ENCODE measurements around the gene IDE. TPM values are rescaled to one million over a fixed set of nuclear protein-coding genes. Genes with fewer than 3 reads are reported as not detected.
A peak's percentile ranks its signal among the peaks of the same experiment; 100 is the strongest.

Gene IDE
- total and polyA plus RNA-seq, 8 donors: 19.2 to 50.2 (median 23.1) TPM

DNA sequence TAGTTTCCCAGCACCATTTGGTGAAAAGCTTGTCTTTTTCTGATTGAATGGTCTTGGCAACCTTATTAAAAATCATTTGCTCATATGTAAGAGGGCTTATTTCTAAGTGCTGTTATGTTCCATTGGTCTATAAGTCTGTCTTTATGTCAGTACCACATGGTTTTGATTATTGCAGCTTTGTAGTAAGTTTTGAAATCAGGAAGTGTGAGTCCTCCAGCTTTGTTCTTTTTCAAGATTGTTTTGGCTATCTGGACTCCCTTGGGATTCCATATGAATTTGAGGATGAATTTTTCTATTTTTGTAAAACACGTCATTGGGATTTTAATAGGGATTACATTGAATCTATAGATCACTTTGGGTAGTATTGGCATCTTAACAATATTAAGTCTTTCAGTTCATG is 24.4 kb upstream of the IDE start:
- H3K4me3 ChIP-seq: no peak overlapping the region
- peaks cover 0 to 20% of the 10 kb centered on the region in 2 donors for H3K4me1 ChIP-seq
- ATAC-seq (no peak), DNase-seq (no peak)
- intact Hi-C loops (cut with DNase I): no loop called here
- H3K27ac ChIP-seq: no peak overlapping the region
- TF ChIP-seq, protein P1, sequence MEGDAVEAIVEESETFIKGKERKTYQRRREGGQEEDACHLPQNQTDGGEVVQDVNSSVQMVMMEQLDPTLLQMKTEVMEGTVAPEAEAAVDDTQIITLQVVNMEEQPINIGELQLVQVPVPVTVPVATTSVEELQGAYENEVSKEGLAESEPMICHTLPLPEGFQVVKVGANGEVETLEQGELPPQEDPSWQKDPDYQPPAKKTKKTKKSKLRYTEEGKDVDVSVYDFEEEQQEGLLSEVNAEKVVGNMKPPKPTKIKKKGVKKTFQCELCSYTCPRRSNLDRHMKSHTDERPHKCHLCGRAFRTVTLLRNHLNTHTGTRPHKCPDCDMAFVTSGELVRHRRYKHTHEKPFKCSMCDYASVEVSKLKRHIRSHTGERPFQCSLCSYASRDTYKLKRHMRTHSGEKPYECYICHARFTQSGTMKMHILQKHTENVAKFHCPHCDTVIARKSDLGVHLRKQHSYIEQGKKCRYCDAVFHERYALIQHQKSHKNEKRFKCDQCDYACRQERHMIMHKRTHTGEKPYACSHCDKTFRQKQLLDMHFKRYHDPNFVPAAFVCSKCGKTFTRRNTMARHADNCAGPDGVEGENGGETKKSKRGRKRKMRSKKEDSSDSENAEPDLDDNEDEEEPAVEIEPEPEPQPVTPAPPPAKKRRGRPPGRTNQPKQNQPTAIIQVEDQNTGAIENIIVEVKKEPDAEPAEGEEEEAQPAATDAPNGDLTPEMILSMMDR (IDR thresholded peaks at IDR 0.05): no peak
- H3K27me3 ChIP-seq: no peaks in the 10 kb centered on the region
- H3K9me3 ChIP-seq: no peaks in the 10 kb centered on the region
- no peaks in the 10 kb centered on the region for H3K36me3 ChIP-seq

DNA sequence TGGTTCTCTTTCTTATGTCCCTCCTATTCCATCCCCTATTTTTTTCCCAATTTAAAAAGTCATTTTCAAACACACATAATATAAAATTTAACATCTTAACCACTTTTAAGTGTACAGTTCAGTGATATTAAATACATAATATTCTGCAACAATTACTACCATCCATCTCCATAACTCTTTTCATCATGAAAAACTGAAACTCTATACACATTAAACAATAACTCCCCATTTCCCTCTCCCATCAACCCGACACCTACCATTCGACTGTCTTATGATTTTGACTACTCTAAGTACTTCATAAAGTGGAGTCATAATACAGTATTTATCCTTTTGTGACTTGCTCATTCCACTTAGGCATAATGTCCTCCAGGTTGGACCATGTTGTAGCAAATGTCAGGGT is 21.6 kb upstream of the IDE start:
- H3K9me3 ChIP-seq: no peaks in the 10 kb centered on the region
- intact Hi-C loops (cut with DNase I): no loop called here
- ATAC-seq (no peak), DNase-seq (no peak)
- H3K27me3 ChIP-seq: no peaks in the 10 kb centered on the region
- no peaks in the 10 kb centered on the region for H3K36me3 ChIP-seq
- H3K27ac ChIP-seq: no peak overlapping the region
- no peak overlapping the region for H3K4me3 ChIP-seq
- TF ChIP-seq, protein P1 (IDR thresholded peaks at IDR 0.05): no peak
- H3K4me1 ChIP-seq: peaks cover 0 to 37% of the 10 kb centered on the region in 2 donors

DNA sequence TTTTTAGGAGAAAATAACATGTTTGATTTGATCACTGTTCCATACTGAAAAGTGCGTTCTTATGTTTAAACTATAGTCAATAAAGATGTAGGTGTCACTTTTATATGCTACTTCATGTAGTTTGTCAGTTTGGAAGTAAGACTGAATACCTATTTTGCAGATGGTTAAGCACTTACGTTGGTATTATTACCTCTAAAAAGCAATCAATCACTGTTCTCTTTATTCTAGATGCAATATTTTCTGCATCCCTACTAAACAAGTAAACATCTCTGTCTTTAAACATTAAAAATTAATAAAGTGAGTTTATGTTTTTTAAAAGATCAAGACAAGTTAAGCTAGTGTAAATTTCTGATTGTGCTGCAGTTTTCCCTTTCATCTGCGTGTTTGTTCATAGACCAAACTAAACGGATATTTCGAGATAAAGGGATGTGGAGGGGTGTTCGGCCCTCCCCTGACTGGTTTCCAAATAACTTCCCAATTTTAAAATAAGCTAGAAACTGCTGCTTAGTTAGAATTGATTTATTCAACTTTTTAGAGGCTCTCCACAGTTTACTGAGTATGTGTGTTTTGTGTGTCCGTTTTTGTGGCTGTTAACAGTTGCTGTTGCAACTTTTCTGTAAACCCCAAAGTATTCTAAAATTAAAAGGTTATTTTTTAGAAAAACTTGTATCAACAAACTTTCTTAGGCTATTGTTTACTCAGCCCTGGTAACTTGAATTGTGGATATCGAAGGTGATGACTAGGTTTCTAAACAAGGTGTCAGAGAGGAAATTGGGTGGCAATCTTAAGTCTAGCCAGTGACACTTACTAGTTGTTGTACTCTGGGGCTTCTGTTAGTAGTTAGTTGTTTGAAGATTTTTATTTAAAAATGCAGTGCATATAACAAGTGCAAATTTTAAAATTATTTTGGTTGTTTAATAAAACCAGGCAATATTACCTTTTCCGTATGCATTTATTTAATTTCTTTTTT is 20.0 kb upstream of the IDE start:
- peaks cover 0 to 38% of the 10 kb centered on the region in 2 donors for H3K4me1 ChIP-seq
- no peaks in the 10 kb centered on the region for H3K9me3 ChIP-seq
- H3K27ac ChIP-seq: peak overlapping the region in 1 of 2 donors; percentile 95
- intact Hi-C loops (cut with DNase I): no loop called here
- TF ChIP-seq, protein P1 (IDR thresholded peaks at IDR 0.05): no peak
- H3K36me3 ChIP-seq: no peaks in the 10 kb centered on the region
- peak overlapping the region; percentile 79 to 91 for H3K4me3 ChIP-seq
- no peak for DNase-seq
- H3K27me3 ChIP-seq: no peaks in the 10 kb centered on the region
- no peak for ATAC-seq

DNA sequence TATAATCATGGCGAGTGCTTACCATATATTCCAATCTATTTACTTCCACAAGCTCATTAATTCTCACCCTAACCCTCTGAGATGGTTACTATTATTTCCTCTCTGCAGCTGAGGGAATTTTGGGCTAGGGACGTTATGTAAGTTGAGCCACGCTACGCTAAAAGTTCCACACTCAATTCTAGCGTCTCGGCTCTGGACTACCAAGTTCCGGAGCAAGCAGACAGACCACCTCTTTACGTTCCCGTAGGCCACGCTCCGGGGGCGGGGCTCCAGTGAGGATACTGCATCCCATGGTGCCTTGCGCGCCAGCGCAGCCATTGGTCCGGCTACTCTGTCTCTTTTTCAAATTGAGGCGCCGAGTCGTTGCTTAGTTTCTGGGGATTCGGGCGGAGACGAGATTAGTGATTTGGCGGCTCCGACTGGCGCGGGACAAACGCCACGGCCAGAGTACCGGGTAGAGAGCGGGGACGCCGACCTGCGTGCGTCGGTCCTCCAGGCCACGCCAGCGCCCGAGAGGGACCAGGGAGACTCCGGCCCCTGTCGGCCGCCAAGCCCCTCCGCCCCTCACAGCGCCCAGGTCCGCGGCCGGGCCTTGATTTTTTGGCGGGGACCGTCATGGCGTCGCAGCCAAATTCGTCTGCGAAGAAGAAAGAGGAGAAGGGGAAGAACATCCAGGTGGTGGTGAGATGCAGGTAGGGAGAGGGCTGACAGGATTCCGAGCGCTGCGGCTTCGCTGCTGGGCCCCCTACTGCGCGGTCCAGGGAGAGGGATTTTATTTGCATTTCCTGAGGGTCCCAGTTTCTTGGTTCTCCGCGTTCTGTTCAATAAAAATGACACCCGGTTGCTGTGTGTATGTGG is 19.1 kb upstream of the IDE start, which contains the start of gene KIF11:
Gene KIF11 (plus strand): TSS at position 370 of the 858 bp plus-strand sequence. CDS start 246 bp downstream, at position 616.
- TF ChIP-seq, protein P1 (IDR thresholded peaks at IDR 0.05): no peak
- intact Hi-C loops (cut with DNase I): no loop called here
- peak; percentile 96 for ATAC-seq
- peak within 1 kb of the TSS; percentile 95 to 96 for H3K27ac ChIP-seq
- H3K4me1 ChIP-seq: peaks cover 0 to 38% of the 10 kb centered on the region in 2 donors
- H3K9me3 ChIP-seq: no peaks in the 10 kb centered on the region
- peak within 1 kb of the TSS; percentile 79 to 91 for H3K4me3 ChIP-seq
- no peaks in the 10 kb centered on the region for H3K36me3 ChIP-seq
- peak; percentile 95 to 98 (median 98) for DNase-seq
- H3K27me3 ChIP-seq: no peaks in the 10 kb centered on the region

All from left lung (tissue), 10 donors.